Tibial nerve (tissue), 4 donors: Measurements from ENCODE around the gene CASKIN1.

Experiments used
- EP300 ChIP-seq, 2 donors: sonication (generic); formaldehyde crosslinking; IDR thresholded peaks; one replicate each; pipeline ENCODE4 v1.6.1; 2017; ENCODE audit warnings: antibody characterized with exemption in 2 of 2, mild to moderate bottlenecking in 1 of 2
- POLR2A ChIP-seq, 2 donors: fragments of 450-650 bp; IDR thresholded peaks; one replicate each; pipeline ENCODE4 v1.6.1; 2017; ENCODE audit warnings: antibody characterized with exemption in 2 of 2, mild to moderate bottlenecking in 2 of 2, moderate library complexity in 2 of 2
- TF ChIP-seq, protein P1 (sequence below), 5 experiments: fragments of 200-600 bp in 3 of 5; fragments of 450-650 bp in 2 of 5; sonication (generic) in 3 of 5; IDR thresholded peaks; one replicate each; pipeline ENCODE4 v1.5.1; 2016 to 2019; ENCODE audit warnings: antibody characterized with exemption in 5 of 5, mild to moderate bottlenecking in 3 of 5, moderate library complexity in 2 of 5

DNA sequence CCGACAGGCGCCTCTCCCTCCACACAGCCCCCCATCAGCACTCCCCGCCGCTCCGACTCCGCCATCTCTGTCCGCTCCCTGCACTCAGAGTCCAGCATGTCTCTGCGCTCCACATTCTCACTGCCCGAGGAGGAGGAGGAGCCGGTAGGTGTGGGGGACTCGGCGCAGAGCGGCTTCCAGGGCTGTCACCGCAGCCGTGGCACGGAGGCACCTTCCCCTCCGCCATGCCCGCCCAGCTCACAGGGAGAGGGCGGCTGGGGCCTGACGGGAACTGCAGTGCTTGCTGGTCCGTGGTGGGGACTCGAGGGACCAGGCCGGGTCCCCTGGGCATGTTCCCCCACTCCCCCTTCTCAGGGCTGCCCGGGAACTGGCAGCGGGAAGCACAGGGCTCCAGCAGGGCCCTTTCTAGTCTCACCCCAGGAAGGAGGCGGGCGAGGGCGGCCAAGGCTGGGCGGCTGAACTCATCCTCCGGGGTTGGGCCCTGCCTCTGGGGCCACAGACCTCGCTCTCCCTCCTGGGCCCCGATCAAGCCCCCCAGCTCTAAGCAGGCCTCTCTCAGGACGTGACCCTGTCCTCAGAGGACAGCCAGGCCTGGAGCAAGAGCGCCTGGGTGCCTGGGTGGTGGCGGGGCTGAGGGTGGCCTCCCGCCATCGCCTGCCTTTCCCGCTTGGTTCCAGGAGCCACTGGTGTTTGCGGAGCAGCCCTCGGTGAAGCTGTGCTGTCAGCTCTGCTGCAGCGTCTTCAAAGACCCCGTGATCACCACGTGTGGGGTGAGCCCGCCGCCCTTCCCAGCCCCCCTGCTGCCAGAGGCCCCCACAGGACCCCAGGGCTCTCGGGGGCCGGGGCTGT, 25.6 kb downstream of the CASKIN1 start:
- TF ChIP-seq, protein P1, sequence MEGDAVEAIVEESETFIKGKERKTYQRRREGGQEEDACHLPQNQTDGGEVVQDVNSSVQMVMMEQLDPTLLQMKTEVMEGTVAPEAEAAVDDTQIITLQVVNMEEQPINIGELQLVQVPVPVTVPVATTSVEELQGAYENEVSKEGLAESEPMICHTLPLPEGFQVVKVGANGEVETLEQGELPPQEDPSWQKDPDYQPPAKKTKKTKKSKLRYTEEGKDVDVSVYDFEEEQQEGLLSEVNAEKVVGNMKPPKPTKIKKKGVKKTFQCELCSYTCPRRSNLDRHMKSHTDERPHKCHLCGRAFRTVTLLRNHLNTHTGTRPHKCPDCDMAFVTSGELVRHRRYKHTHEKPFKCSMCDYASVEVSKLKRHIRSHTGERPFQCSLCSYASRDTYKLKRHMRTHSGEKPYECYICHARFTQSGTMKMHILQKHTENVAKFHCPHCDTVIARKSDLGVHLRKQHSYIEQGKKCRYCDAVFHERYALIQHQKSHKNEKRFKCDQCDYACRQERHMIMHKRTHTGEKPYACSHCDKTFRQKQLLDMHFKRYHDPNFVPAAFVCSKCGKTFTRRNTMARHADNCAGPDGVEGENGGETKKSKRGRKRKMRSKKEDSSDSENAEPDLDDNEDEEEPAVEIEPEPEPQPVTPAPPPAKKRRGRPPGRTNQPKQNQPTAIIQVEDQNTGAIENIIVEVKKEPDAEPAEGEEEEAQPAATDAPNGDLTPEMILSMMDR (IDR thresholded peaks at IDR 0.05) = no peak
- no peak for TF ChIP-seq POLR2A (IDR thresholded peaks at IDR 0.05)
- no peak for TF ChIP-seq EP300 (IDR thresholded peaks at IDR 0.05)
